GM19099 (cell line): ENCODE measurements around the gene POU5F2.

Experiments
- POLR2A ChIP-seq: IDR thresholded peaks from 3 replicates; pipeline ENCODE4 v1.6.1; 2011; ENCODE audit warnings: low read depth; ENCODE audit not compliant: insufficient read length; ENCODE audit errors: extremely low read depth

The POU5F2 gene

GRCh38 chr5:93724791-93725190 lies 16.6 kb downstream of the POU5F2 start:
- TF ChIP-seq POLR2A, result no peak

DNA sequence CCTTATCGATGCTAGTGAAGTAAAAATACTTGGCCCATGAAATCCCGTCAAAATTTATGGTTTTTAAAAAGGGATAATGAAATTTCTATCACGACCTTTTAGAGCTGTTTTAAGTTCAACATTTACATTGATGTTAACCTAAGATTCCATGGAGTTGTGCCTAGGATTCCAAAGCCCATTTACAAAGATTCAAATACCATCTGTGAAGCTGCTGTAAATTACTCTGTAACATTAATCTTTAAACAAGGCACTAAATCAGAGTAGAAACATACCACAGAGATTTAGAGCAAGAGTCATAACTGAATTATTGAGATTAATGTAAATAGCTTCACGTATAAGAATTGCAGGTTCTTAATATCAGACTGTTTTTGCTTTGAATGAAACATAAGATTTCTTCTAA lies 17.7 kb downstream of the POU5F2 start:
- TF ChIP-seq POLR2A, result no peak

- TF ChIP-seq POLR2A, result no peak
Measured at GRCh38 chr5:93723005-93723404, 18.4 kb downstream of the POU5F2 start.

- TF ChIP-seq POLR2A, result no peak
Measured at GRCh38 chr5:93722588-93722987, 18.8 kb downstream of the POU5F2 start.

DNA sequence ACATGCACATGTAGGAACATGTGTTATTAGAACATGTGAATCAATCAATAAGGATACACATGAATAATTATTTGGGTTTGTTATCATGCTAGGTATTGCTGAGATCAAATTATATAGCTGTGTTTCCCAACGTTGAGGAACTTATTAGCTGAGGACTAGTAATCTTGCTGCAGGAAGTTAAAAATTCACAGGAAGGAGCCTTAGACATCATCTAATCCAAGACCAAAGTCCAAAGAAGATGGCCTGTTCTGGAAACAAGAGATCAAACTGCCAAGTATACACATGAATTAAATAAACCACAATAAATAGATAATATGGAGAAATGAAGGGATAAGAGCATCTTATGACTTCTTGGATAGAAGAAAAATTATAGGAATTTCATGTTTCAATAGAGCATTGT lies 19.9 kb downstream of the POU5F2 start:
- TF ChIP-seq POLR2A, result no peak

- TF ChIP-seq POLR2A, result no peak
Measured at GRCh38 chr5:93721071-93721470, 20.3 kb downstream of the POU5F2 start.

GRCh38 chr5:93717162-93717561 lies 24.2 kb downstream of the POU5F2 start:
- TF ChIP-seq POLR2A, result no peak

GRCh38 chr5:93716453-93716852 lies 24.9 kb downstream of the POU5F2 start:
- TF ChIP-seq POLR2A, result no peak

- TF ChIP-seq POLR2A, result no peak
Measured at GRCh38 chr5:93715761-93716160, 25.6 kb downstream of the POU5F2 start.

- TF ChIP-seq POLR2A, result no peak
Measured at GRCh38 chr5:93715327-93715726, 26.1 kb downstream of the POU5F2 start.

- TF ChIP-seq POLR2A, result no peak
Measured at GRCh38 chr5:93708442-93708841, 33.0 kb downstream of the POU5F2 start.

- no peak for TF ChIP-seq POLR2A
Measured at GRCh38 chr5:93705896-93706295, 35.5 kb downstream of the POU5F2 start.

GRCh38 chr5:93704996-93705395 lies 36.4 kb downstream of the POU5F2 start:
- TF ChIP-seq POLR2A, result no peak

GRCh38 chr5:93691997-93692396 lies 49.4 kb downstream of the POU5F2 start:
- TF ChIP-seq POLR2A, result no peak
